HepG2 (cell line): ENCODE measurements around the gene FGF19. TPM values are rescaled to one million over a fixed set of nuclear protein-coding genes. Genes with fewer than 3 reads are reported as not detected.
A peak's percentile ranks its signal among the peaks of the same experiment; 100 is the strongest.

Experiments
- BCL6 ChIP-seq: IDR thresholded peaks from 2 replicates; pipeline ENCODE4 v1.6.1; 2016; ENCODE audit warnings: missing genetic modification reagents, missing compliant biosample characterization
- CBX1 ChIP-seq: IDR thresholded peaks from one replicate; pipeline ENCODE4 v1.6.1; 2016; ENCODE audit warnings: antibody characterized with exemption, low read depth
- FOXP1 ChIP-seq, 2 experiments: fragments of 450-650 bp in 1 of 2; IDR thresholded peaks; 2 replicates each; pipeline ENCODE4 v1.6.1; 2017 to 2018; ENCODE audit warnings: antibody characterized with exemption in 1 of 2
- GFI1 ChIP-seq: sonication (generic); formaldehyde crosslinking; IDR thresholded peaks from 2 replicates; pipeline ENCODE4 v1.5.0; 2020; ENCODE audit warnings: missing genetic modification reagents, mild to moderate bottlenecking, borderline replicate concordance
- HMG20A ChIP-seq: IDR thresholded peaks from 2 replicates; pipeline ENCODE4 v1.6.1; 2016; ENCODE audit warnings: borderline replicate concordance
- HMGA1 ChIP-seq: sonication (generic); formaldehyde crosslinking; conservative IDR thresholded peaks from 2 replicates; pipeline ENCODE4 v1.4.0; 2020; ENCODE audit warnings: missing genetic modification reagents
- HOXA5 ChIP-seq: sonication (generic); formaldehyde crosslinking; IDR thresholded peaks from 2 replicates; pipeline ENCODE4 v1.4.0; 2020; ENCODE audit warnings: missing genetic modification reagents
- KDM6A ChIP-seq: IDR thresholded peaks from 2 replicates; pipeline ENCODE4 v1.6.1; 2016; ENCODE audit warnings: low read depth
- NAIF1 ChIP-seq: sonication (generic); formaldehyde crosslinking; IDR thresholded peaks from 2 replicates; pipeline ENCODE4 v1.5.0; 2020; ENCODE audit warnings: mild to moderate bottlenecking, missing genetic modification reagents, borderline replicate concordance
- NFE2L2 ChIP-seq: fragments of 150-350 bp; IDR thresholded peaks from 2 replicates; pipeline ENCODE4 v1.6.1; 2014; ENCODE audit warnings: low read length
- POLR2A ChIP-seq, 2 experiments: IDR thresholded peaks; 2 replicates each; pipeline ENCODE4 v1.6.1; 2011; ENCODE audit warnings: low read depth in 2 of 2, low read length in 2 of 2, mild to moderate bottlenecking in 1 of 2, moderate library complexity in 1 of 2; ENCODE audit not compliant: insufficient read depth in 1 of 2
- SNRNP70 ChIP-seq: fragments of 200-400 bp; formaldehyde crosslinking; IDR thresholded peaks from 2 replicates; pipeline ENCODE4 v1.6.1; 2017; ENCODE audit warnings: mild to moderate bottlenecking, low read depth, low read length, moderate library complexity
- SOX6 ChIP-seq, 2 experiments: fragments of 450-650 bp in 1 of 2; sonication (generic) in 1 of 2; formaldehyde crosslinking in 1 of 2; IDR thresholded peaks; 2 replicates each; pipeline versions ENCODE4 v1.4.0 to v1.6.1; 2017 to 2020; ENCODE audit warnings: antibody characterized with exemption in 1 of 2, mild to moderate bottlenecking in 1 of 2, missing genetic modification reagents in 1 of 2
- ZBTB7B ChIP-seq: sonication (generic); formaldehyde crosslinking; IDR thresholded peaks from 2 replicates; pipeline ENCODE4 v1.4.0; 2020; ENCODE audit warnings: missing genetic modification reagents
- ZFAT ChIP-seq: sonication (generic); formaldehyde crosslinking; conservative IDR thresholded peaks from 2 replicates; pipeline ENCODE4 v1.8.1; 2023; ENCODE audit warnings: missing genetic modification reagents, inconsistent platforms
- ZNF484 ChIP-seq: sonication (generic); formaldehyde crosslinking; IDR thresholded peaks from 2 replicates; pipeline ENCODE4 v1.5.1; 2020; ENCODE audit warnings: mild to moderate bottlenecking, low read depth, missing genetic modification reagents, borderline replicate concordance
- ZNF549 ChIP-seq: sonication (generic); formaldehyde crosslinking; IDR thresholded peaks from 2 replicates; pipeline ENCODE4 v1.5.0; 2020; ENCODE audit warnings: missing genetic modification reagents
- ZNF788 ChIP-seq: sonication (generic); formaldehyde crosslinking; IDR thresholded peaks from 2 replicates; pipeline ENCODE4 v1.5.0; 2020; ENCODE audit warnings: mild to moderate bottlenecking, missing genetic modification reagents, borderline replicate concordance
- polyA plus RNA-seq, 8 experiments: library from polyadenylated mRNA; depleted of rRNA in 3 of 8; stranded (reverse) in 7 of 8; unstranded in 1 of 8; fragments of >200 nt; fragmentation: Illumina TruSeq in 4 of 8; extraction: Trizol in 4 of 8; gene quantifications; 2 replicates each; pipeline versions ENCODE4 v1.2.1 to v1.2.3, GENCODE V29; 2011 to 2016; ENCODE audit warnings: low read depth in 4 of 8, missing spikeins in 1 of 8, mixed read lengths in 1 of 8; ENCODE audit not compliant: insufficient read depth in 1 of 8
- total RNA-seq, 5 experiments: library from RNA; depleted of rRNA; stranded (reverse); fragments of >200 nt; fragmentation: Illumina TruSeq; extraction: Trizol; gene quantifications; 2 replicates each; pipeline ENCODE4 v1.2.3, GENCODE V29; 2016; ENCODE audit warnings: low read depth in 1 of 5
- TF ChIP-seq, protein P1 (sequence below): sonication (generic); formaldehyde crosslinking; IDR thresholded peaks from 2 replicates; pipeline ENCODE4 v1.8.1; 2022; ENCODE audit warnings: mild to moderate bottlenecking, missing genetic modification reagents
- TF ChIP-seq, protein P2 (sequence below): sonication (generic); formaldehyde crosslinking; IDR thresholded peaks from 2 replicates; pipeline ENCODE4 v1.8.1; 2023; ENCODE audit warnings: mild to moderate bottlenecking, inconsistent platforms, moderate library complexity, missing genetic modification reagents, borderline replicate concordance
- TF ChIP-seq, protein P3 (sequence below): sonication (generic); formaldehyde crosslinking; IDR thresholded peaks from 2 replicates; pipeline ENCODE4 v1.4.0; 2020; ENCODE audit warnings: mild to moderate bottlenecking, missing genetic modification reagents
- TF ChIP-seq, protein P4 (sequence below): sonication (generic); formaldehyde crosslinking; IDR thresholded peaks from 2 replicates; pipeline ENCODE4 v1.4.0; 2020; ENCODE audit warnings: missing genetic modification reagents

The FGF19 gene
- total and polyA plus RNA-seq, 2 of the 13 experiments (the other 11 are each of a cell fraction or from before 2014, with no cell fraction given): 0.07 TPM; not detected in 1

DNA sequence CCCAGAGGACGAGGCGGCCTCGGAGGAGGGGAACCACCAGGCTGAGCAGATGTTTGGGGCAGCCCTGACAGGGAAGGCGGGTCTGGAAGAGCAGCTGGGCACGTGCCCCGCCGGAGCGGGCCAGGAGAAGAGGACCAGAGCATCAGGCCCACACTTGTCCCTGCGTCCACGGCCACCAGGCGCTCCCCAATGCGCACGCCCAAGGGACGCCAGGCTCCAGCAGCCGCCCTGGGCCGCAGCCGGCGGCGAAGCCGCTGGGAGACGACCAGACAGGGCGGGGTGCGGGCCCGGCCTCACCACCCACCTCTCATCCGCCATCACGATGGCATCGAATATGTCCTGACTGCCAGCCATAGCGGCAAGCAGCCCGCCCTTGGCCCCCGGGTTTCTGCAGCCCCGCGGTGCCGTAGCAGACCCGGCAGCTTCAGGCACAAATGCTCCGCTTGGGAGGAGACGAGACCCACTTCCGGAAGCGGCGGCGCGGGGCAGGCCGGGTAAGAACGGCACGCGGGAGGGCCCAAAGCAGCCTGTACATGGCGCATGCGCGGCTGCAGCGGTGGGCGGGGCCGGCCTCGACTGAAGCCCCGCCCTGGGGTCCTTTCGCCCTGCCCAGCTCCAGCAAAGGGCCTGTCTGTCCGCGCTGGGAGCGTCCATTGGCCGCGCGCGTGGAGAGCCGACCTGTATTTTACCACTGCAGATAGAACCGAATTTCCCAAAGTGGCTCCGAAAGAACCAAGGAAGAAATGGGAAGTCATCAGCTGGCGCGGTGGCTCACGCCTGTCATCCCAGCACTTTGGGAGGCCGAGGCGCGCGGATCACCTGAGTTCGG is 28.7 kb downstream of the FGF19 start, which contains the start of gene LTO1 (continued):
- TF ChIP-seq SNRNP70 (no peak), HOXA5 (no peak), ZNF788 (peak; percentile 79), NFE2L2 (no peak), ZFAT (CRISPR knock-in tag) (no peak), FOXP1 (IDR thresholded peaks at IDR 0.05) (no peak), FOXP1 (CRISPR knock-in tag; IDR thresholded peaks at IDR 0.05) (no peak), CBX1 (peak; percentile 81), BCL6 (CRISPR knock-in tag) (peak; percentile 49; the same call in 1 of the 2 replicates), HMG20A (no peak), ZBTB7B (peak; percentile 76; the same call in 1 of the 2 replicates), ZNF549 (CRISPR knock-in tag) (no peak), GFI1 (CRISPR knock-in tag) (no peak), ZNF484 (CRISPR knock-in tag) (no peak), NAIF1 (no peak), KDM6A (CRISPR knock-in tag) (no peak), SOX6 (IDR thresholded peaks at IDR 0.05) (no peak), SOX6 (CRISPR knock-in tag; IDR thresholded peaks at IDR 0.05) (peak; percentile 71; the same call in 1 of the 2 replicates), POLR2A (IDR thresholded peaks at IDR 0.05; ENCODE audit: insufficient read depth in 1 of 2, low read depth in 2 of 2, low read length in 2 of 2) (peak; percentile 68 to 85), HMGA1 (CRISPR knock-in tag) (no peak)
- TF ChIP-seq, protein P1, sequence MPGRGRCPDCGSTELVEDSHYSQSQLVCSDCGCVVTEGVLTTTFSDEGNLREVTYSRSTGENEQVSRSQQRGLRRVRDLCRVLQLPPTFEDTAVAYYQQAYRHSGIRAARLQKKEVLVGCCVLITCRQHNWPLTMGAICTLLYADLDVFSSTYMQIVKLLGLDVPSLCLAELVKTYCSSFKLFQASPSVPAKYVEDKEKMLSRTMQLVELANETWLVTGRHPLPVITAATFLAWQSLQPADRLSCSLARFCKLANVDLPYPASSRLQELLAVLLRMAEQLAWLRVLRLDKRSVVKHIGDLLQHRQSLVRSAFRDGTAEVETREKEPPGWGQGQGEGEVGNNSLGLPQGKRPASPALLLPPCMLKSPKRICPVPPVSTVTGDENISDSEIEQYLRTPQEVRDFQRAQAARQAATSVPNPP: no peak
- TF ChIP-seq, protein P2, sequence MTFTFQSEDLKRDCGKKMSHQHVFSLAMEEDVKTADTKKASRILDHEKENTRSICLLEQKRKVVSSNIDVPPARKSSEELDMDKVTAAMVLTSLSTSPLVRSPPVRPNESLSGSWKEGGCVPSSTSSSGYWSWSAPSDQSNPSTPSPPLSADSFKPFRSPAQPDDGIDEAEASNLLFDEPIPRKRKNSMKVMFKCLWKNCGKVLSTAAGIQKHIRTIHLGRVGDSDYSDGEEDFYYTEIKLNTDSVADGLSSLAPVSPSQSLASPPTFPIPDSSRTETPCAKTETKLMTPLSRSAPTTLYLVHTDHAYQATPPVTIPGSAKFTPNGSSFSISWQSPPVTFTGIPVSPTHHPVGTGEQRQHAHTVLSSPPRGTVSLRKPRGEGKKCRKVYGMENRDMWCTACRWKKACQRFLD (CRISPR knock-in tag): peak; percentile 58; the same call in 1 of the 2 replicates
- TF ChIP-seq, protein P3, sequence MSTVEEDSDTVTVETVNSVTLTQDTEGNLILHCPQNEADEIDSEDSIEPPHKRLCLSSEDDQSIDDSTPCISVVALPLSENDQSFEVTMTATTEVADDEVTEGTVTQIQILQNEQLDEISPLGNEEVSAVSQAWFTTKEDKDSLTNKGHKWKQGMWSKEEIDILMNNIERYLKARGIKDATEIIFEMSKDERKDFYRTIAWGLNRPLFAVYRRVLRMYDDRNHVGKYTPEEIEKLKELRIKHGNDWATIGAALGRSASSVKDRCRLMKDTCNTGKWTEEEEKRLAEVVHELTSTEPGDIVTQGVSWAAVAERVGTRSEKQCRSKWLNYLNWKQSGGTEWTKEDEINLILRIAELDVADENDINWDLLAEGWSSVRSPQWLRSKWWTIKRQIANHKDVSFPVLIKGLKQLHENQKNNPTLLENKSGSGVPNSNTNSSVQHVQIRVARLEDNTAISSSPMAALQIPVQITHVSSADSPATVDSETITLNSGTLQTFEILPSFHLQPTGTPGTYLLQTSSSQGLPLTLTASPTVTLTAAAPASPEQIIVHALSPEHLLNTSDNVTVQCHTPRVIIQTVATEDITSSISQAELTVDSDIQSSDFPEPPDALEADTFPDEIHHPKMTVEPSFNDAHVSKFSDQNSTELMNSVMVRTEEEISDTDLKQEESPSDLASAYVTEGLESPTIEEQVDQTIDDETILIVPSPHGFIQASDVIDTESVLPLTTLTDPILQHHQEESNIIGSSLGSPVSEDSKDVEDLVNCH (CRISPR knock-in tag): 0 out of 2 replicates have a peak, but pooled peaks have one; percentile 67
- TF ChIP-seq, protein P4, sequence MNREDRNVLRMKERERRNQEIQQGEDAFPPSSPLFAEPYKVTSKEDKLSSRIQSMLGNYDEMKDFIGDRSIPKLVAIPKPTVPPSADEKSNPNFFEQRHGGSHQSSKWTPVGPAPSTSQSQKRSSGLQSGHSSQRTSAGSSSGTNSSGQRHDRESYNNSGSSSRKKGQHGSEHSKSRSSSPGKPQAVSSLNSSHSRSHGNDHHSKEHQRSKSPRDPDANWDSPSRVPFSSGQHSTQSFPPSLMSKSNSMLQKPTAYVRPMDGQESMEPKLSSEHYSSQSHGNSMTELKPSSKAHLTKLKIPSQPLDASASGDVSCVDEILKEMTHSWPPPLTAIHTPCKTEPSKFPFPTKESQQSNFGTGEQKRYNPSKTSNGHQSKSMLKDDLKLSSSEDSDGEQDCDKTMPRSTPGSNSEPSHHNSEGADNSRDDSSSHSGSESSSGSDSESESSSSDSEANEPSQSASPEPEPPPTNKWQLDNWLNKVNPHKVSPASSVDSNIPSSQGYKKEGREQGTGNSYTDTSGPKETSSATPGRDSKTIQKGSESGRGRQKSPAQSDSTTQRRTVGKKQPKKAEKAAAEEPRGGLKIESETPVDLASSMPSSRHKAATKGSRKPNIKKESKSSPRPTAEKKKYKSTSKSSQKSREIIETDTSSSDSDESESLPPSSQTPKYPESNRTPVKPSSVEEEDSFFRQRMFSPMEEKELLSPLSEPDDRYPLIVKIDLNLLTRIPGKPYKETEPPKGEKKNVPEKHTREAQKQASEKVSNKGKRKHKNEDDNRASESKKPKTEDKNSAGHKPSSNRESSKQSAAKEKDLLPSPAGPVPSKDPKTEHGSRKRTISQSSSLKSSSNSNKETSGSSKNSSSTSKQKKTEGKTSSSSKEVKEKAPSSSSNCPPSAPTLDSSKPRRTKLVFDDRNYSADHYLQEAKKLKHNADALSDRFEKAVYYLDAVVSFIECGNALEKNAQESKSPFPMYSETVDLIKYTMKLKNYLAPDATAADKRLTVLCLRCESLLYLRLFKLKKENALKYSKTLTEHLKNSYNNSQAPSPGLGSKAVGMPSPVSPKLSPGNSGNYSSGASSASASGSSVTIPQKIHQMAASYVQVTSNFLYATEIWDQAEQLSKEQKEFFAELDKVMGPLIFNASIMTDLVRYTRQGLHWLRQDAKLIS (CRISPR knock-in tag): peak; percentile 69; the same call in 1 of the 2 replicates
